Upper lobe of left lung (tissue), 4 donors: ENCODE measurements around the gene WDR31.

Source experiments
- CTCF ChIP-seq, 6 experiments: fragments of 450-650 bp in 4 of 6; fragments of 200-600 bp in 2 of 6; sonication (generic) in 2 of 6; IDR thresholded peaks; one replicate each; pipeline ENCODE4 v1.5.1; 2016 to 2019; ENCODE audit warnings: antibody characterized with exemption in 6 of 6
- EP300 ChIP-seq, 4 donors: sonication (generic); formaldehyde crosslinking; IDR thresholded peaks; one replicate each; pipeline ENCODE4 v1.5.1; 2017; ENCODE audit warnings: antibody characterized with exemption in 4 of 4, control low read depth in 2 of 4
- POLR2A ChIP-seq, 4 donors: fragments of 450-650 bp; IDR thresholded peaks; one replicate each; pipeline ENCODE4 v1.5.1; 2016 to 2017; ENCODE audit warnings: antibody characterized with exemption in 4 of 4, mild to moderate bottlenecking in 2 of 4

- no peak for TF ChIP-seq CTCF (IDR thresholded peaks at IDR 0.05)
- no peak for TF ChIP-seq POLR2A (IDR thresholded peaks at IDR 0.05)
- no peak for TF ChIP-seq EP300 (IDR thresholded peaks at IDR 0.05)
Observed at GRCh38 chr9:113269871-113270270, 70.2 kb downstream of the WDR31 start.
